Measurements from ENCODE around the gene SPAG16. TPM values are rescaled to one million over a fixed set of nuclear protein-coding genes. Genes with fewer than 3 reads are reported as not detected.

Gene SPAG16
- total RNA-seq, 1 experiment from 2014 or later = 13.0 TPM

GRCh38 chr2:213818436-213818835 lies 534.2 kb downstream of the SPAG16 start:
- ATAC-seq (no peak), DNase-seq (ENCODE audit: low read depth, low spot score) (no peak)
- Histone ChIP-seq H3K27ac (ENCODE audit: low read length) (no peak overlapping the region), H3K4me1 (ENCODE audit: control insufficient read depth, insufficient read depth, low read length) (no peaks in the 10 kb centered on the region), H3K36me3 (ENCODE audit: control insufficient read depth, insufficient read depth, low read length) (no peaks in the 10 kb centered on the region), H3K27me3 (ENCODE audit: control insufficient read depth, insufficient read depth, low read length) (no peaks in the 10 kb centered on the region), H3K4me3 (ENCODE audit: low read depth in 2 of 2, low read length in 2 of 2) (no peak overlapping the region), H3K9me3 (ENCODE audit: control insufficient read depth, insufficient read depth, low read depth, low read length) (no peaks in the 10 kb centered on the region)
- TF ChIP-seq TCF7L2 (IDR thresholded peaks at IDR 0.05; ENCODE audit: low read depth, low read length) (no peak), SIN3A (IDR thresholded peaks at IDR 0.05; ENCODE audit: borderline replicate concordance, insufficient read depth, low read depth, low read length) (no peak), REST (IDR thresholded peaks at IDR 0.05; ENCODE audit: insufficient read depth in 1 of 2, low read depth in 2 of 2, low read length in 1 of 2) (no peak), POLR2AphosphoS5 (IDR thresholded peaks at IDR 0.05; ENCODE audit: low read depth, low read length) (no peak)
- TF ChIP-seq, protein P1, sequence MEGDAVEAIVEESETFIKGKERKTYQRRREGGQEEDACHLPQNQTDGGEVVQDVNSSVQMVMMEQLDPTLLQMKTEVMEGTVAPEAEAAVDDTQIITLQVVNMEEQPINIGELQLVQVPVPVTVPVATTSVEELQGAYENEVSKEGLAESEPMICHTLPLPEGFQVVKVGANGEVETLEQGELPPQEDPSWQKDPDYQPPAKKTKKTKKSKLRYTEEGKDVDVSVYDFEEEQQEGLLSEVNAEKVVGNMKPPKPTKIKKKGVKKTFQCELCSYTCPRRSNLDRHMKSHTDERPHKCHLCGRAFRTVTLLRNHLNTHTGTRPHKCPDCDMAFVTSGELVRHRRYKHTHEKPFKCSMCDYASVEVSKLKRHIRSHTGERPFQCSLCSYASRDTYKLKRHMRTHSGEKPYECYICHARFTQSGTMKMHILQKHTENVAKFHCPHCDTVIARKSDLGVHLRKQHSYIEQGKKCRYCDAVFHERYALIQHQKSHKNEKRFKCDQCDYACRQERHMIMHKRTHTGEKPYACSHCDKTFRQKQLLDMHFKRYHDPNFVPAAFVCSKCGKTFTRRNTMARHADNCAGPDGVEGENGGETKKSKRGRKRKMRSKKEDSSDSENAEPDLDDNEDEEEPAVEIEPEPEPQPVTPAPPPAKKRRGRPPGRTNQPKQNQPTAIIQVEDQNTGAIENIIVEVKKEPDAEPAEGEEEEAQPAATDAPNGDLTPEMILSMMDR (IDR thresholded peaks at IDR 0.05) = no peak
- BruUV-seq (replicated peaks) = no TSS peak
- POLR2A ChIA-PET = no interaction called here
- in situ Hi-C loops (cut with HindIII; ENCODE audit: low pct_unique_long_range_greater_than_20kb, low sequenced_read_pairs) (no loop called here), intact Hi-C loops (cut with micrococcal nuclease; ENCODE audit: unreplicated experiment) (no loop called here)
- CTCF ChIA-PET = no interaction called here

DNA sequence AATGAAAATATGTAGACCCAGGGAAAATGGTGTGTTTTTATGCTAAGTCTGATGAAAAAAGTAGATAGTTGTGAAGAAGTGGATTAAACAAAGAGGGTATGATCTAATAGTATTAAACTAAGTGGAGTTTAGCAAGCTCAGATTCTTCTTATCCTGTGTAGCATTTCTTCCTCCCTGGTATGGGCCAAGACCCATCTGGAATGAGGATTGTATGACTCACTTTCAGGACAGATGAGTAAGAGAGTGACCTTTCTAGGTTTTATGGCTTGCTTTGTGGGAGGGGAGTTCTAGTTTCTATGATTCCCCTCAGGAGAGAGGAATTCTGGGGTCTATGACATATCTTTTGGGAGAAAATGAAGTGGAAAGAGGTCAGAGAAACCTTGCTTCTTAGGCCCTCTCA lies 550.1 kb downstream of the SPAG16 start:
- no TSS peak for BruUV-seq (replicated peaks)
- CTCF ChIA-PET = interaction anchor here (0.6 kb wide), 1 partner anchor 34 kb away, joined by 3 read pairs; no protein-coding TSS in a partner anchor
- H3K4me1 ChIP-seq (ENCODE audit: control insufficient read depth, insufficient read depth, low read length) = no peaks in the 10 kb centered on the region
- H3K27ac ChIP-seq (ENCODE audit: low read length) = no peak overlapping the region
- in situ Hi-C loops (cut with HindIII; ENCODE audit: low pct_unique_long_range_greater_than_20kb, low sequenced_read_pairs) (no loop called here), intact Hi-C loops (cut with micrococcal nuclease; ENCODE audit: unreplicated experiment) (no loop called here)
- no peak for ATAC-seq
- no peak for DNase-seq (ENCODE audit: low read depth, low spot score)
- POLR2A ChIA-PET = no interaction called here
- no peaks in the 10 kb centered on the region for H3K36me3 ChIP-seq (ENCODE audit: control insufficient read depth, insufficient read depth, low read length)
- TF ChIP-seq, protein P1 (IDR thresholded peaks at IDR 0.05) = no peak
- no peak for TF ChIP-seq REST (IDR thresholded peaks at IDR 0.05; ENCODE audit: insufficient read depth in 1 of 2, low read depth in 2 of 2, low read length in 1 of 2)
- no peak for TF ChIP-seq TCF7L2 (IDR thresholded peaks at IDR 0.05; ENCODE audit: low read depth, low read length)
- no peak for TF ChIP-seq SIN3A (IDR thresholded peaks at IDR 0.05; ENCODE audit: borderline replicate concordance, insufficient read depth, low read depth, low read length)
- no peak for TF ChIP-seq POLR2AphosphoS5 (IDR thresholded peaks at IDR 0.05; ENCODE audit: low read depth, low read length)
- no peaks in the 10 kb centered on the region for H3K27me3 ChIP-seq (ENCODE audit: control insufficient read depth, insufficient read depth, low read length)
- H3K9me3 ChIP-seq (ENCODE audit: control insufficient read depth, insufficient read depth, low read depth, low read length) = no peaks in the 10 kb centered on the region
- no peak overlapping the region for H3K4me3 ChIP-seq (ENCODE audit: low read depth in 2 of 2, low read length in 2 of 2)

Data from Panc1 (cell line).